Pulmonary artery endothelial cell (primary cell): Measurements from ENCODE around the gene LFNG. TPM values are rescaled to one million over a fixed set of nuclear protein-coding genes. Genes with fewer than 3 reads are reported as not detected.
A peak's percentile ranks its signal among the peaks of the same experiment; 100 is the strongest.

Source experiments
- DNase-seq: peaks from one replicate; pipeline ENCODE4 v3.0.0-alpha.2; 2011; ENCODE audit warnings: low read depth, low spot score
- total RNA-seq: library from RNA; depleted of rRNA; stranded (reverse); fragments of >200 nt; gene quantifications from 2 replicates; pipeline ENCODE4 v1.2.3, GENCODE V29; 2014

LFNG gene
- total RNA-seq, result 5.8 and 8.6 TPM in 2 replicates

DNA sequence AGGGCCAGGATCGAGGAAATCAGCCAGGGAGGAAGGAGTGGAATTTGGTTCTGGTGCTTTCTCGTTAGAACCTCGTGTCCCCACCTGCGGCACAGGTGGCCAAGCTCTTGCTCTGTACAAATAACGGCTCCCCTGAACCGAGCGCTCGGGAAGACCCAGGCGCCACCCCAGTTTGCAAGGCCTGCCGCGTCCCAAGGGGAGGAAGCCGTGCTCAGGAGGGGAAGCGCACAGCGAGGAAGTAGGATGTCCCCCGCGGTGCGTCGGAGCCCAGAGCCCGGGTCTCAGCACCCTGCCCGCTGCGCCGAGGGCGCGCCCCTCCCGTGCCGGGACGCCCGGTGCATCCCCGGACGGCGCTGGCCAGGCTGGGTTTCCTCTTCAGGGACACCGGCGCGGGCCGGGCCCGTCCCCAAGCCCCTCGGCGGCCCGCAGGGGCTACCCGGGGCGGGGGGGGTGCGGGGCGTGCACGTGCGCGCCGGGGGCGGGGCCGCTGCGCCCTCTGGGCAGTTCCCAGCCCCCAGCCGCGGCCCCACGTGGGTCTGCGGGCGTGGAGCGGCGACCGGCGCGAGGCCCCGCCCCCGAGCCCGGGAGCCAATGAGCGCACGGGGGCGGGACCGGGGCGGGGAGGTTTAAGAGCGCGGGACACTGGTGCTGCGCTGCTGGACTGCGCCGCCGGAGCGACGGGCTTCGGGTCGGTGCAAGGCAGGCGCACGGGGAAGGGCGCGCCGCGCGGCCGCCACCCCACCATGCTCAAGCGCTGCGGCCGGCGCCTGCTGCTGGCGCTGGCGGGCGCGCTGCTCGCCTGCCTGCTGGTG lies at the start of gene LFNG:
LFNG (plus strand) TSS at position 656 of the 812 bp plus-strand sequence; CDS start at position 744, 88 bp downstream.
- peak; percentile 53 for DNase-seq

DNA sequence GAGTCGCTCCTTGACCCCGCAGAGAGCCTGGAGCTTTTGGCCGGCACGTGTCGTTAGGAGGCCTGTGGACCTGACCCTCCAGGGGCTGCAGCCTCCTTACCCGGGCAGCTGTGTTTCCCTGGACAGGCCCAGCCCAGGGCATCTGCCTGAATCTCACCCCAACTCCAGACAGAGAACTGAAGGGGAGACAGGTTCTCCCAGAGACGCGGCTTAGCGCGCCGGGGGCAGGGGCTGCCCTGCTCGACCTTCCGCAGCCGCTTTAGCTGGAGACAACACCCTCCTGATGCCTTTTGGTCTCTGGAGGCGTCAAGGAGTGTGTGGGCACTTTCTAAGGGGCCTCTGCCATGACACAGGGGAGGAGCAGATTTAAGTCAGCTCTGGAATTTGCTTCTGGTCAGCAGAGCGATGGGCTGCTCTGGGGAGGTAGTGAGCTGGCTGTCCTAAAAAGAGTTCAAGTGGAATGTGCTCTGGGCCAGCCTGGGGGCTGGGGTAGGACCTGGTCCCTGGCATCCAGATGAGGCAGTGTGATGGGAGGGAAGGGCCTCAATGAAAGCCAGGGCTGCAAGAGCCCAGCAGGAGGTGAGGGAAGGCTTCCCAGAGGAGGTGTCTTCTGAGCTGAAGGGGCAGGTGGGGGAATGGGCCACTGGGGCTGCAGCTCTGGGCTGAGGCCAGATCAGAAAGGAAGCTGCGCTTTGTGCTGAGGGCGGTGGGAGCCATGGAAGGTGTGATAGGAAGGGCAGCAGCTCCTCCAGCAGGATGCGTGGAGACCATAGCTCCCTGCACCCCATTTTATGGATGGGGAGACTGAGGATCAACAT lies 49.2 kb upstream of the LFNG start:
- no peak for DNase-seq

GRCh38 chr7:2471022-2471329 lies 48.6 kb upstream of the LFNG start:
- DNase-seq, result no peak

GRCh38 chr7:2471396-2471795 lies 48.2 kb upstream of the LFNG start:
- no peak for DNase-seq

DNA sequence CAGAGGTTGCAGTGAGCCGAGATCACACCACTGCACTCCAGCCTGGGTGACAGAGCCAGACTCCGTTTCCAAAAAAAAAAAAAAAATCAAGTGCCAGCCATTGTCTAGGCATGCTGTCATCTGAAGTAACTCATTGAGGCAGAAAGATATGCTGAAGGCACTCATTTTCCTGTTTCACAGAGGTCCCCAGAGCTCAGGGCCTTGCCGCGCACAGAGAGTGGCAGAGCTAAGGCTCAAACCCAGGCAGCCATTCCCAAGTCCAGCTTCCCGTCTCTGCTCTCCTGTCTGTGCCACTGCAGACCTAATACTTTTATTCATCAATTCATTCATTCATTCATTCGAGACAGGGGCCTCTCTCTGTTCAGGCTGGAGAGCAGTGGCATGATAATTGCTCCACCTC lies 46.8 kb upstream of the LFNG start:
- DNase-seq, result no peak

DNA sequence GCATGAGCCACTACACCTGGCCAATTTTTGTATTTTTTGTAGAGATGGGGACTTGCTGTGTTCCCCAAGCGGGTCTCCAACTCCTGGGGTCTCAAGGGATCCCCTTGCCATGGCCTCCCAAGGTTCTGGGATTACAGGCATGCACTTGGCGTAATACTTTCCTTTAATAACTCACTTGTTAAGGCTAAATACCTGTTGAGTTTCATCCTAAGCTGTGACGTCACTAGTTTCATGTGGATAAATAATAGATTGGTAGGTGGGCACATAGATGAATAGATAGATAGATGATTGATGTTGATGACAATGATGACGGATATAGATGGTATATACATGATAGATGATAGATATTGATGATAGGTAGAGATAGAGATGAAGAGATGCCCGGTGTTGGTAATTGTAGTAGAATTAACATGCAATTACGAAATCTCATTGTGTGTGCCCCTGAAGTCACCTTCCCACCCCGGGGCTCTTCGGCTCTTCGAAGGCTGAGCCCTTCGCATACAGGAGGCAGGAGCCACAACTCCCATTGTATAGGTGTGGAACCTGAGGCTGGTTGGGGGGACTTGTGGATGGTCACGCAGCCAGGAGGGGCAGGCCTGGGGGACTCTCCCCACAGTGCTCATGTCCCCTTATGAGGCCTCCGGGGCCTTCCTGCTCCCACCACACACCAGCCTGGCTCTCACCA lies 45.9 kb upstream of the LFNG start:
- DNase-seq, result no peak

GRCh38 chr7:2474224-2474623 lies 45.4 kb upstream of the LFNG start:
- DNase-seq, result no peak

DNA sequence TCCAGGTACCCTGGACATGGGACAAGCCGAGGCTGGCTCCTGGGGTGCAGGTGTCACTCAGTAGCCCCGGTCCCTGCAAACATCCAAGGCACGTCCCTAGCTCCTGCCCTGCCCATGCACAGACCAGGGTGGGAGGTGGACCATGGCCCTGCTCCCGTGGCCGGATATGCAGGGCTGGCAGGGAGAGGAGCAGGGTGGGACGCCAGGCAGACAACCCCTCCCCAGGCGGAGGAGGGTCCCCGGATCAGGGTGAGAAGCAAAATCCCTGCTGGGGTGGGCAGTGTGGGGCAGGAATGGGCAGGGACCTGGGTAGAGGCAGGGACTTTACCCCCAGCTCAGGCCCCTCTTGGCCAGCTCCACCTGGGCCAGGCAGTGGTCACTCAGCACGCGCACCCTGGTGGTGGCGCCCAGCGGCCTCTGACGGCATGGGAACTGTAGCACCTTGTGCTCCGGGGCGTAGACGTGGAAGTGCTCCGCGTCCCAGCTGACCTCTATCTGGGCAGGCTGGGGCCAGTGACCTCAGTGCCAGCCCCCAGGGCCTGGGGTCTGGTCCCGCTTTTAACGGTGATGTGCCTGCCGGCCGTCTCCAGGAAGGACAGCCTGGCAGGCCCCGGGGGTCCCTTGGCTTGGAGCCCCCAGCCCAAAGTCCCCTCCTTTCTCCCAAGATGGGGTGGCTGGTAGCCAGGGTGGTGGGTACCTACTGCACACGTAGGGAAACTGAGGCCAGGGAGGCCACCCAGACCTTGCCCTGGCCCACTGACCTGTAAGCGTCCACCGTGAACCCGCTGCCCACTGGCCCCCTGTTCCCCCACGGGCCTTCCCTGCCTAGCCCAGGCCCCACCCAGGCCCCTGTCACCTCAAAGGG lies 44.5 kb upstream of the LFNG start:
- DNase-seq, result no peak

DNA sequence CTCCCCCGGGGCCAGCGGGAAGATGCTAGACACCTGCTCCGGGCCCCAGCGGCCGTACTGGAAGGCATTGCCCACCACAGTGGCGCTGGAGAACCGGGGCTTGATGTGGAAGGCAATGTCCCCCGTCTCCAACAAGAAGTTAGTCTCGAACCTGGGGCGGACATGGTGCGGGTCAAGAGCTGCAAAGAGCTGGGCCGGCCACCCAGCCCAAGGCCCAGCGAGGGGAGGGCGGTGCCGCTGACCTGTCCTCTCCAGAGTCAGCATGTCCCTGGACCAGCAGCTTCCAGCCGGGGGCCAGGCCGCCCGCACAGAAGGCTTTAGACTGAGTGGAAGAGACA lies 43.9 kb upstream of the LFNG start:
- no peak for DNase-seq

DNA sequence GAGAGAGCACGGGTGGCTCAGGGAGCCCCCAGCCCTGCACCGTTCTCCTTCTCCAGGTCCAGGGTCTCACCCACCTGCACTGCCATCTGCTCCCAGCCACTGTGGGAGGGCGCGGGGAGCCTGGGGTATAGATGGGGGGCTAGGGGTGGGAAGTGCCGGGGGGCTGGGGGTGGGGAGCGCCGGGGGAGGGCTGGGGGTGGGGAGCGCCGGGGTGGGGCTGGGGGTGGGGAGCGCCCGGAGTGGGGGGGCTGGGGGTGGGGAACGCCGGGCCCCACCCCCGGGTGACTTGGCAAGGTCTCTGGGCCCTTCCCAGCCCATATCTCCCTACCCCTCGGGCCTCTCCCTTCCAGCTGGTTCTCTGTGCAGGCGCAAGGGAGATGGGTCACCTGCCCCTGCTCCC lies 43.3 kb upstream of the LFNG start, which contains the start of gene GRIFIN:
GRIFIN (minus strand) TSS at position 101 of the 400 bp plus-strand sequence; CDS start at position 86, 15 bp downstream.
- no peak for DNase-seq

DNA sequence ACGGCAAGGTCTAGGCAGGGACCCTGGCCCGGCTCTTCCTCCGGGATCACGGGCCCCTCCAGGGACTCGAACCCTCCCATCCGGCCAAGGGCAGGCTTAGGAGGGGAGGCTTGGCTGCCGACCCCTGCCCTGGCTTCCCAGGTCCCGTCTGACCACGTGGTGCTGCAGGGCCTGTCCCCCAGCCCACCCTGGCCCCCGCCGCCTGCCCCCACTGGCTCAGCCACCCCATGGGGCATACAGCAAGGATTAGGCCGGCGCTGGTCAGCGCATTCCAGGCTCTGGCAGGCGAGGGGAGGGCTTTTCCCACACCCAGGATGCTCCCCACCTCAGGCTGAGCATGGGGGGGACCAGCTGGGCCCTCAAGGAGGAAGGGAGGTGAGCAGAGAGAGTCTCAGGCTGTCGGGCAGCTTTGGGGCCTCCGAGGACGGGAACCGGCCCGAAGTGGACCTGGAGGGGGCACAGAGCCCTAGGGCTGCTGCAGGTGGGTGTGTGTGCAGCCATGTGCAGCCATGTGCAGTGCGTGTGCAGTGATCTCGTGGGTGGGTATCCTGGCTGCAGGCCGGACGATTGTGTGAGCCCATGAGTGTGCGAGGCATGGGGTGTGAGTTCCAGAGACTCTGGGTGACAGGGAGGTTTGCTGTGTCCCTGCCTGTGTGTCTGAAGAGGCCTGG lies 42.7 kb upstream of the LFNG start:
- DNase-seq, result no peak

GRCh38 chr7:2477447-2478398 lies 41.9 kb upstream of the LFNG start:
- DNase-seq, result no peak

GRCh38 chr7:2478399-2478785 lies 41.2 kb upstream of the LFNG start:
- DNase-seq, result no peak

DNA sequence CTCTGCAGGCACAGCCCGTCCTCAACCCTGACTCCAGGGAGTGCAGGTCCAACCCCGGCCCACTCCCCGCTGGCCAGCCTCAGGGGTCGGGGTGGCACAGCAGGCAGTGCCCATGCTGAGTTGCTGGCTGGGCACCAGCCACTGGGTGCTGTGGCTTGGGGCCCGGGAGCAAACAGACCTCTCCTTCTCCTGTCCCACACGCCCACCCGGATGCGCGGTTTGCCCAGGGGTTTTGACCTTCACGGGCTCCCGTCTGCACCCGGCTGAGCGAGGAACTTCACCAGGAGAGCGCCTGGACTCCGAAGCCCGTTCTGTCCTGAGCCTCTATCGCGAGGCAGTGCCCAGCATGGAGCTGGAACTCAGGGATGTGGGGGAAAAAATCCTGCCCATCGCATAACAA lies 40.8 kb upstream of the LFNG start:
- no peak for DNase-seq

- no peak for DNase-seq
These were observed 40.1 kb upstream of the LFNG start for GRCh38 chr7:2479276-2480069.

- DNase-seq, result no peak
These were observed 39.5 kb upstream of the LFNG start for GRCh38 chr7:2480070-2480408.

GRCh38 chr7:2481195-2481594 lies 38.4 kb upstream of the LFNG start:
- DNase-seq, result no peak

DNA sequence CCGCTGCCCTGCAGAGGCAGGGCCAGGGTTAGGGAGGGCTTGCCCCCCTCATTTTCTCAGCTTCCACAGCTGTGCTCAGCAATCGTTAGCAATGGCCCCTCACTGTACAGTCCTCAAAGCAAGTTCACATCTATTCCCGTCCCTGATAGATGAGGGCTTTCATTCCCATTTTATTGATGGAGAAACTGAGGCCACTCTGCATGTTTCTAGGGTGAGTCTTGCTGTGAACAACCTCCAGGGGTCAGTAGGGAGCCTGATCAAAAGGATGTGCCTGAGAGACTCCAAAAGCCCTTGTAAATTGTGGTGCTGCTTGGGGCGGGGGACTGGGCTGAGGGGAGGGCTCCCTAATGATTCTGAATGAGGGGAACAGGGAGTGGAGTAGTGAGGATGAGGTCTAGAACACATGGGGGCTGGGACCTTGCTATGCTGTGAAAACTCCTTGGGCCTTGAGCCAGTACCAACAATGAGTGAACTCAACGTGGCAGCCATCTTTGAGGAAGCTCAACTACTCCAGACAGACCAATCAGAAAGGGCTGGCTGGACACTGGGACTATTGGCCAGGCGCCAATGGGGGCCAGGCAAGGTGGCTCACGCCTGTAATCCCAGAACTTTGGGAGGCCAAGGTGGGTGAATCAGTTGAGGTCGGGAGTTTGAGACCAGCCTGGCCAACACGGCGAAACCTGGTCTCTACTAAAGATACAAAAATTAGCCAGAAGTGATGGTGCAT lies 36.7 kb upstream of the LFNG start:
- no peak for DNase-seq
